Mammary epithelial cell (primary cell): Measurements from ENCODE around the gene MTCL1.

Source experiments
- EZH2 ChIP-seq: IDR thresholded peaks from 2 replicates; pipeline ENCODE4 v1.6.1; 2012; ENCODE audit warnings: low read length, inconsistent platforms, borderline replicate concordance
- TF ChIP-seq, protein P1 (sequence below), 2 donors: IDR thresholded peaks in 1 of 2; conservative IDR thresholded peaks in 1 of 2; 2 replicates each; pipeline ENCODE4 v1.5.1; 2011 to 2012; ENCODE audit warnings: inconsistent platforms in 2 of 2, low read length in 2 of 2, mild to moderate bottlenecking in 2 of 2, control low read depth in 1 of 2, low read depth in 1 of 2; ENCODE audit not compliant: insufficient read depth in 1 of 2; ENCODE audit errors: extremely low read depth in 1 of 2

DNA sequence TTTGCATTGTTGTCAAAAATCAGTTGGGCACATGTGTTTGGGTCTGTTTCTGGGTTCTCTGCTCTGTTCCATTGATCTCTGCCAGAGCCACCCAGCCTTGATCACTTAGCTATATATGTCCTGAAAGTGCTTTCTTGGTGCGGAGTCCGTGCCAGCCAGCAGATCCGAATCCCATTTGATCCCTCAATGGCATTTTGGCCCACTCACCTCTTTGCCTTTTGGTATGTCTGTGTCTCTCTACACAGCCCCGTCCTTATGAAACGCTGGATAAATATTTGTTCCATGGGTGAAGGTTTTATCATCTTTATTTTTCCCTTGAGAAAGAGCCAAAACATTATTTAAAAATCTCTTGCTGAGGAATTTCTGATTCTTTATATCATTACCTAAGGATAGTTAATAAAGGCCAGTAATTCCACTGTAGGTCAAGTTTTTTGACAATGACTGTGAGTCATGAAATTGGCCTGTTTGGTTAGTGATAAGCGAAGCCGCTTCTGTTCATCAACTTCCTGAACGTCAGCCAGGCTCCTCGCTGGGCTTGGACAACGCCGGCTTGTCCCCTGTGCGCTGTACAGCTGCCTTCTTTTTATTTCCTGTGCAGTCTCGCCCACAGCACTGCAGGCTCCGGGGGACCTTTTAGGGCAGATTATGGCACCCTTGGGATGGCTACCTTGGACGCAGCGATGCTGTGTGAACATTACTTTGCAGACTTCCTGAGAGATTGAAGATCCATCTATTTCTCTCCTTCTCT, 24.9 kb downstream of the MTCL1 start:
- no peak for TF ChIP-seq EZH2
- TF ChIP-seq, protein P1, sequence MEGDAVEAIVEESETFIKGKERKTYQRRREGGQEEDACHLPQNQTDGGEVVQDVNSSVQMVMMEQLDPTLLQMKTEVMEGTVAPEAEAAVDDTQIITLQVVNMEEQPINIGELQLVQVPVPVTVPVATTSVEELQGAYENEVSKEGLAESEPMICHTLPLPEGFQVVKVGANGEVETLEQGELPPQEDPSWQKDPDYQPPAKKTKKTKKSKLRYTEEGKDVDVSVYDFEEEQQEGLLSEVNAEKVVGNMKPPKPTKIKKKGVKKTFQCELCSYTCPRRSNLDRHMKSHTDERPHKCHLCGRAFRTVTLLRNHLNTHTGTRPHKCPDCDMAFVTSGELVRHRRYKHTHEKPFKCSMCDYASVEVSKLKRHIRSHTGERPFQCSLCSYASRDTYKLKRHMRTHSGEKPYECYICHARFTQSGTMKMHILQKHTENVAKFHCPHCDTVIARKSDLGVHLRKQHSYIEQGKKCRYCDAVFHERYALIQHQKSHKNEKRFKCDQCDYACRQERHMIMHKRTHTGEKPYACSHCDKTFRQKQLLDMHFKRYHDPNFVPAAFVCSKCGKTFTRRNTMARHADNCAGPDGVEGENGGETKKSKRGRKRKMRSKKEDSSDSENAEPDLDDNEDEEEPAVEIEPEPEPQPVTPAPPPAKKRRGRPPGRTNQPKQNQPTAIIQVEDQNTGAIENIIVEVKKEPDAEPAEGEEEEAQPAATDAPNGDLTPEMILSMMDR (conservative IDR thresholded peaks at IDR 0.05 in 1 of 2, IDR thresholded peaks at IDR 0.05 in 1 of 2; ENCODE audit: extremely low read depth in 1 of 2, insufficient read depth in 1 of 2, low read depth in 1 of 2, low read length in 2 of 2) = no peak
